ENCODE results near the gene DENND1A. TPM values are rescaled to one million over a fixed set of nuclear protein-coding genes. Genes with fewer than 3 reads are reported as not detected.
A peak's percentile ranks its signal among the peaks of the same experiment; 100 is the strongest.

The DENND1A gene
- polyA plus RNA-seq, 2 of the 4 experiments (the other 2 are of a cell fraction), result 15.1 to 21.9 TPM

DNA sequence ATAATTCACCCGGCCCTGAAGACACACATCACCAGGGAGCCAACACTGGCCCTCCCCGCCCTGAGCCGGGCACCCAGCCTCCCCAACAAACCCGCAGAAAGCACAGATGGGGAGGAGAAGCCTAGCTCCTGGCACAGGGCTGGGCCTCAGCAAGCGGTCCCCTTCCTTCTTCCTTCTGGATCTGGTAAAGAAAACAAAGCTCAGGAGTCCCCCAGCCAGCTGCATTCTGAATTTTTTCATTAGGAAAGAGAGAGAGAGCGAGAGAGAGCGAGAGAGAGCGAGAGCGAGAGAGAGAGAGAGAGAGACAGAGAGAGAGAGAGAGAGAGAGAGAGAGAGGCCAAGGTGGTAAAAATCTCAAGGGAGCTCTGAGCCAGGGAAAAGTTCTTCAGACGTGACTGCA is 378.2 kb downstream of the DENND1A start (continued):
- TF ChIP-seq, protein P1, sequence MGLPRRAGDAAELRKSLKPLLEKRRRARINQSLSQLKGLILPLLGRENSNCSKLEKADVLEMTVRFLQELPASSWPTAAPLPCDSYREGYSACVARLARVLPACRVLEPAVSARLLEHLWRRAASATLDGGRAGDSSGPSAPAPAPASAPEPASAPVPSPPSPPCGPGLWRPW (IDR thresholded peaks at IDR 0.05), result no peak
- TF ChIP-seq NR3C1 (IDR thresholded peaks at IDR 0.05), result no peak
- no peak for TF ChIP-seq ZC3H11A (IDR thresholded peaks at IDR 0.05)

DNA sequence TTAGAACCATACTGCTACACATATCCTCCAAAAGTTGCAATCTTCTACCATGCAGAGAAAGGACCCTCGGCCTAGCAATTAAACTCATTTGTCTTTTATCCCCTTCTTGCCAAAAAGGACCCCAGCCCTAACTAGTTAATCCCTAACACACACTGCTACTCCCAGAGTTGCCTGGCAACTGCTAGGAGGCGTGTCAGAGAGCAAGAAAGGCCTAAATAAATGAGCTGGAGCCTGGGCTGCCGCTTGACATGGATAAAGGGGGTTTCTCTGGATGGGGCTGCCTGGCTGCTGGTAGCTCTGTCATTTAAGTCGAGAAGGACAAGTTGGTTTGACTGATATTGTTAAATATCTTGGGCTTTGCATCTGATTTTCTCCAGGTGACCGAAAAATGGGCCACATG is 379.1 kb downstream of the DENND1A start:
- WGBS (ENCODE audit: missing lambda C conversion rate), result 85% methylated on average over 5 of the region's 5 CpGs
- Histone ChIP-seq H3K27ac (no peak overlapping the region), H3K9me3 (no peaks in the 10 kb centered on the region), H3K4me1 (peaks cover 13% of the 10 kb centered on the region), H3K4me3 (no peak overlapping the region), H3K4me2 (no peak overlapping the region)
- ATAC-seq (no peak; a peak in 1 of 6 replicates), FAIRE-seq (no peak), DNase-seq (ENCODE audit: low read depth in 1 of 2, low spot score in 1 of 2) (no peak)
- TF ChIP-seq, protein P2, sequence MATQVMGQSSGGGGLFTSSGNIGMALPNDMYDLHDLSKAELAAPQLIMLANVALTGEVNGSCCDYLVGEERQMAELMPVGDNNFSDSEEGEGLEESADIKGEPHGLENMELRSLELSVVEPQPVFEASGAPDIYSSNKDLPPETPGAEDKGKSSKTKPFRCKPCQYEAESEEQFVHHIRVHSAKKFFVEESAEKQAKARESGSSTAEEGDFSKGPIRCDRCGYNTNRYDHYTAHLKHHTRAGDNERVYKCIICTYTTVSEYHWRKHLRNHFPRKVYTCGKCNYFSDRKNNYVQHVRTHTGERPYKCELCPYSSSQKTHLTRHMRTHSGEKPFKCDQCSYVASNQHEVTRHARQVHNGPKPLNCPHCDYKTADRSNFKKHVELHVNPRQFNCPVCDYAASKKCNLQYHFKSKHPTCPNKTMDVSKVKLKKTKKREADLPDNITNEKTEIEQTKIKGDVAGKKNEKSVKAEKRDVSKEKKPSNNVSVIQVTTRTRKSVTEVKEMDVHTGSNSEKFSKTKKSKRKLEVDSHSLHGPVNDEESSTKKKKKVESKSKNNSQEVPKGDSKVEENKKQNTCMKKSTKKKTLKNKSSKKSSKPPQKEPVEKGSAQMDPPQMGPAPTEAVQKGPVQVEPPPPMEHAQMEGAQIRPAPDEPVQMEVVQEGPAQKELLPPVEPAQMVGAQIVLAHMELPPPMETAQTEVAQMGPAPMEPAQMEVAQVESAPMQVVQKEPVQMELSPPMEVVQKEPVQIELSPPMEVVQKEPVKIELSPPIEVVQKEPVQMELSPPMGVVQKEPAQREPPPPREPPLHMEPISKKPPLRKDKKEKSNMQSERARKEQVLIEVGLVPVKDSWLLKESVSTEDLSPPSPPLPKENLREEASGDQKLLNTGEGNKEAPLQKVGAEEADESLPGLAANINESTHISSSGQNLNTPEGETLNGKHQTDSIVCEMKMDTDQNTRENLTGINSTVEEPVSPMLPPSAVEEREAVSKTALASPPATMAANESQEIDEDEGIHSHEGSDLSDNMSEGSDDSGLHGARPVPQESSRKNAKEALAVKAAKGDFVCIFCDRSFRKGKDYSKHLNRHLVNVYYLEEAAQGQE (IDR thresholded peaks at IDR 0.05), result no peak
- POLR2A ChIA-PET, result no interaction called here
- CTCF ChIA-PET, result interaction anchor here (14.5 kb wide), 1 partner anchor 490 kb away, joined by 160 read pairs; no protein-coding TSS in a partner anchor

DNA sequence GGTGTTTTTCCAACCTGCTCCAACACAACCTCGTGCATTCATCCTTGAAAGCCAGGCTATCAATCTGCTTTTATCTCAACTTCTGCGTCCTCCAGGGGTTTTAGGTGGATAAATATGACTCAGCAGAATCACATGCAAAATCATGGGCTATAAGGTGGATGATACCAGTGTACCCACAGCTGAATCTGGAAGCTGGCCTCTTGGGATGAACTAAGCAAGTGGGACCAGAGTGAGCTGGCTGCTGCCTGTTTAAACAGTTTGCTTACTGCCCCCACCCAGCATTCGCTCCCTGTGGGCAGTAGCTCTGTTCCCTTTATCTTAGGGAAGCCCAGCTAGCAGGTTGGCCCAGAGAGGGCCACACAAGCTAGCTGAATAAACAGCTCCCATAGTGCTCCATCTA is 379.9 kb downstream of the DENND1A start:
- TF ChIP-seq CEBPB (IDR thresholded peaks at IDR 0.05) (no peak), NFE2L2 (conservative IDR thresholded peaks at IDR 0.05; ENCODE audit: low read length) (peak; percentile 72), SREBF2 (IDR thresholded peaks at IDR 0.05) (no peak), ZFP36 (IDR thresholded peaks at IDR 0.05; ENCODE audit: borderline replicate concordance, partially characterized antibody) (no peak), CHD4 (IDR thresholded peaks at IDR 0.05; ENCODE audit: borderline replicate concordance) (no peak), RFX5 (IDR thresholded peaks at IDR 0.05) (no peak), EHF (CRISPR knock-in tag; IDR thresholded peaks at IDR 0.05) (no peak), RNF2 (IDR thresholded peaks at IDR 0.05; ENCODE audit: borderline replicate concordance, low read depth) (no peak), MAFK (IDR thresholded peaks at IDR 0.05; ENCODE audit: partially characterized antibody) (peak; percentile 93)
- TF ChIP-seq, protein P3, sequence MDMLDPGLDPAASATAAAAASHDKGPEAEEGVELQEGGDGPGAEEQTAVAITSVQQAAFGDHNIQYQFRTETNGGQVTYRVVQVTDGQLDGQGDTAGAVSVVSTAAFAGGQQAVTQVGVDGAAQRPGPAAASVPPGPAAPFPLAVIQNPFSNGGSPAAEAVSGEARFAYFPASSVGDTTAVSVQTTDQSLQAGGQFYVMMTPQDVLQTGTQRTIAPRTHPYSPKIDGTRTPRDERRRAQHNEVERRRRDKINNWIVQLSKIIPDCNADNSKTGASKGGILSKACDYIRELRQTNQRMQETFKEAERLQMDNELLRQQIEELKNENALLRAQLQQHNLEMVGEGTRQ (IDR thresholded peaks at IDR 0.05), result no peak
- Histone ChIP-seq H3K4me1 (peaks cover 13% of the 10 kb centered on the region), H3K4me2 (no peak overlapping the region), H3K9me3 (no peaks in the 10 kb centered on the region), H3K27ac (peak overlapping the region; percentile 9 to 78; a peak in 4 of 6 replicates), H3K4me3 (no peak overlapping the region)
- peak; percentile 23 to 40; a peak in 1 of 6 replicates for ATAC-seq
- DNase-seq (ENCODE audit: low read depth in 1 of 2, low spot score in 1 of 2), result no peak
- ChIA-PET POLR2A (no interaction called here), CTCF (interaction anchor here (0.9 to 14.5 kb wide), 2 partner anchors 9 to 490 kb away, joined by 3 to 160 read pairs; no protein-coding TSS in a partner anchor)
- WGBS (ENCODE audit: missing lambda C conversion rate), result 73% methylated on average over 3 of the region's 3 CpGs
- FAIRE-seq, result no peak

DNA sequence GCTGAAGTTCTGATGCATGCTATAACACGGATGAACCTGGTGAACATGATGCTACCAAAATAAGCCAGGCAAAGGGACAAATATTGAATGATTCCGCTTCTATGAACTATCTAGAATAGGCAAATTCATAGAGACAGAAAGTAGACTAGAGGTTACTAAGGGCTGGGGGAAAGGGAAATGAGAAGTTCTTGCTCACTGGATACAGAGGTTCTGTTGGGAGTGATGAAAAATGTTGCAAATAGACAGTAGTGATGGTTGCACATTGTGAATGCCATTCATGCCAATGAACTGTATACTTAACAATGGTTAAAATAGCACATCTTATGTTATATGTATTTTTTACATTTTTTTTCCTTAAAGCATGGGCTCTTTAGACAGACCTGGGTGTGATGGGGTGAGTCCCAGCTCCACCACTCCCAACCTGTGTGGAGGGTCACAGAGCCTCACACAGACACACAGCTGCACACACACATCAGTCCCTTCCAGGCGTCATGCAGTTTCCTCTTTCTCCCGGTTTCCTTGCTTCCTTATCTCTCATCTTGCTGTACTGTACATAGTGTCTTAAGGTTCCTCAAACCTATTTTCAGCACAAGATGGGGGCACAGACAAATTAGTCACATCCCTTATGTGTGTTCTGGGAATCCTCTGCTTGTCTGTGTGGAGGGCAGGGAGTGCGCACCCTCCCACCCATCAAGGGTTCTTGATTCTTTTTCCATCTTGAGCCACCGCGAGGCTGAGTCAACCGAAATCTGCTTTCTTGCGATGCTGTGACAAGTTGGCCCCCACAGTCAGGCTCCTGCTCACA is 381.0 kb downstream of the DENND1A start:
- ChIA-PET CTCF (interaction anchor here (0.9 to 14.5 kb wide), 2 partner anchors 10 to 491 kb away, joined by 3 to 160 read pairs; no protein-coding TSS in a partner anchor), POLR2A (no interaction called here)
- ATAC-seq (no peak), FAIRE-seq (no peak), DNase-seq (ENCODE audit: low read depth in 1 of 2, low spot score in 1 of 2) (no peak)
- H3K4me1 ChIP-seq, result peaks cover 13% of the 10 kb centered on the region
- no peaks in the 10 kb centered on the region for H3K9me3 ChIP-seq
- WGBS (ENCODE audit: missing lambda C conversion rate), result 93% methylated on average over 9 of the region's 9 CpGs
- no peak overlapping the region for H3K27ac ChIP-seq
- no peak overlapping the region for H3K4me3 ChIP-seq
- H3K4me2 ChIP-seq, result no peak overlapping the region
- TF ChIP-seq, protein P4, sequence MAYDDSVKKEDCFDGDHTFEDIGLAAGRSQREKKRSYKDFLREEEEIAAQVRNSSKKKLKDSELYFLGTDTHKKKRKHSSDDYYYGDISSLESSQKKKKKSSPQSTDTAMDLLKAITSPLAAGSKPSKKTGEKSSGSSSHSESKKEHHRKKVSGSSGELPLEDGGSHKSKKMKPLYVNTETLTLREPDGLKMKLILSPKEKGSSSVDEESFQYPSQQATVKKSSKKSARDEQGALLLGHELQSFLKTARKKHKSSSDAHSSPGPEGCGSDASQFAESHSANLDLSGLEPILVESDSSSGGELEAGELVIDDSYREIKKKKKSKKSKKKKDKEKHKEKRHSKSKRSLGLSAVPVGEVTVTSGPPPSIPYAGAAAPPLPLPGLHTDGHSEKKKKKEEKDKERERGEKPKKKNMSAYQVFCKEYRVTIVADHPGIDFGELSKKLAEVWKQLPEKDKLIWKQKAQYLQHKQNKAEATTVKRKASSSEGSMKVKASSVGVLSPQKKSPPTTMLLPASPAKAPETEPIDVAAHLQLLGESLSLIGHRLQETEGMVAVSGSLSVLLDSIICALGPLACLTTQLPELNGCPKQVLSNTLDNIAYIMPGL (CRISPR knock-in tag; IDR thresholded peaks at IDR 0.05; ENCODE audit: borderline replicate concordance), result no peak
- TF ChIP-seq RNF2 (IDR thresholded peaks at IDR 0.05; ENCODE audit: borderline replicate concordance, low read depth) (no peak), FOSL2 (IDR thresholded peaks at IDR 0.05) (no peak), FOSL2 (CRISPR knock-in tag; IDR thresholded peaks at IDR 0.05) (no peak), SMC3 (IDR thresholded peaks at IDR 0.05) (no peak)
- TF ChIP-seq, protein P5, sequence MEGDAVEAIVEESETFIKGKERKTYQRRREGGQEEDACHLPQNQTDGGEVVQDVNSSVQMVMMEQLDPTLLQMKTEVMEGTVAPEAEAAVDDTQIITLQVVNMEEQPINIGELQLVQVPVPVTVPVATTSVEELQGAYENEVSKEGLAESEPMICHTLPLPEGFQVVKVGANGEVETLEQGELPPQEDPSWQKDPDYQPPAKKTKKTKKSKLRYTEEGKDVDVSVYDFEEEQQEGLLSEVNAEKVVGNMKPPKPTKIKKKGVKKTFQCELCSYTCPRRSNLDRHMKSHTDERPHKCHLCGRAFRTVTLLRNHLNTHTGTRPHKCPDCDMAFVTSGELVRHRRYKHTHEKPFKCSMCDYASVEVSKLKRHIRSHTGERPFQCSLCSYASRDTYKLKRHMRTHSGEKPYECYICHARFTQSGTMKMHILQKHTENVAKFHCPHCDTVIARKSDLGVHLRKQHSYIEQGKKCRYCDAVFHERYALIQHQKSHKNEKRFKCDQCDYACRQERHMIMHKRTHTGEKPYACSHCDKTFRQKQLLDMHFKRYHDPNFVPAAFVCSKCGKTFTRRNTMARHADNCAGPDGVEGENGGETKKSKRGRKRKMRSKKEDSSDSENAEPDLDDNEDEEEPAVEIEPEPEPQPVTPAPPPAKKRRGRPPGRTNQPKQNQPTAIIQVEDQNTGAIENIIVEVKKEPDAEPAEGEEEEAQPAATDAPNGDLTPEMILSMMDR (IDR thresholded peaks at IDR 0.05), result no peak
